Uterus (tissue), 4 donors: ENCODE measurements around the gene RPP21. TPM values are rescaled to one million over a fixed set of nuclear protein-coding genes. Genes with fewer than 3 reads are reported as not detected.
"Not testable (repeated sequence)": the region's sequence is repeated elsewhere in the genome, so short reads cannot be mapped to it uniquely, and the experiment has no call there.

Experiments
- DNase-seq, 2 donors: peaks; one replicate each; pipeline ENCODE4 v3.0.0-alpha.2; 2019 to 2020
- H3K27ac ChIP-seq, 2 donors: fragments of 200-600 bp; sonication (generic); 1 replicate in 1 of 2; 2 replicates in 1 of 2; pipeline ENCODE4 v1.5.1; 2016 to 2018
- H3K27me3 ChIP-seq, 2 donors: fragments of 200-600 bp; sonication (generic); one replicate each; pipeline ENCODE4 v1.5.1; 2018 to 2019; ENCODE audit warnings: control low read depth in 1 of 2
- H3K36me3 ChIP-seq, 2 donors: fragments of 200-600 bp; sonication (generic); one replicate each; pipeline ENCODE4 v1.5.1; 2019; ENCODE audit warnings: control low read depth in 1 of 2
- H3K4me1 ChIP-seq, 2 donors: fragments of 200-600 bp; sonication (generic); one replicate each; pipeline ENCODE4 v1.5.1; 2018 to 2019; ENCODE audit warnings: control low read depth in 1 of 2
- H3K4me3 ChIP-seq, 2 donors: fragments of 200-600 bp; sonication (generic); 1 replicate in 1 of 2; 2 replicates in 1 of 2; pipeline ENCODE4 v1.5.1; 2018 to 2019; ENCODE audit warnings: mild to moderate bottlenecking in 1 of 2
- H3K9me3 ChIP-seq, 2 donors: fragments of 200-600 bp; sonication (generic); one replicate each; pipeline ENCODE4 v1.5.1; 2019; ENCODE audit warnings: control low read depth in 1 of 2
- POLR2A ChIP-seq, 2 donors: fragments of 450-650 bp; IDR thresholded peaks; one replicate each; pipeline ENCODE4 v1.6.1; 2016; ENCODE audit warnings: antibody characterized with exemption in 2 of 2, mild to moderate bottlenecking in 1 of 2, moderate library complexity in 1 of 2
- intact Hi-C: fragments of 100-400 bp; cut with DNase I; formaldehyde crosslinking; loops from one replicate; pipeline ENCODE4 v1.15.1; 2023; ENCODE audit warnings: low total_unique reads
- total RNA-seq, 4 donors: library from RNA; depleted of rRNA in 3 of 4; stranded (reverse); fragments of >200 nt in 3 of 4; gene quantifications; one replicate each; pipeline versions ENCODE4 v1.1.0 to v1.2.4, GENCODE V29; 2014 to 2023
- TF ChIP-seq, protein P1 (sequence below), 4 experiments: fragments of 200-600 bp in 2 of 4; fragments of 450-650 bp in 2 of 4; sonication (generic) in 2 of 4; IDR thresholded peaks; one replicate each; pipeline ENCODE4 v1.5.1; 2016 to 2019; ENCODE audit warnings: antibody characterized with exemption in 4 of 4, mild to moderate bottlenecking in 2 of 4, moderate library complexity in 1 of 4
- donor health status: DM: yes; HTN: yes; CAD: no.

RPP21 gene
- total RNA-seq, 4 donors from 2014 or later = 12.9 to 220 (median 66.1) TPM

DNA sequence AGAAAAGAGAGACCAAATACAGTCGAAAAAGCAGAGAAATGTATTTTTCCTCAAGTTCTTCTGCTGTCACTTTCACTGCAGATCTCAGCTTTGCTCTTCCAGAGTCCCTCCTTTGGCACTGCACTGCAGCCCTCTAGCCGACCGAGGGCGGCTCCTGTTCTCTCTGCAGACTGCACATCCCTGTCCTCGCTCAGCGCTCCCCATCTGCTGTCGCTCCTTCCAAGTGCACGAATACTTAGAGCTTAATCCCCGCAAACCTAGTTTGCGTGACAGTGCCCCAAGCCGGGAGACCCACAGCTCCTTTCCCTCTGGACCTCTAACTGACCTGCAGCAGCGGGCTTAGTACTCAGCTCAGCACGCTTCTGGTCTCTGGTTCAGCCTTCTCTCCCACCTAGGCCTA lies 15.2 kb downstream of the RPP21 start:
- no peak for DNase-seq
- H3K36me3 ChIP-seq = no peaks in the 10 kb centered on the region
- TF ChIP-seq POLR2A (IDR thresholded peaks at IDR 0.05) = no peak
- TF ChIP-seq, protein P1, sequence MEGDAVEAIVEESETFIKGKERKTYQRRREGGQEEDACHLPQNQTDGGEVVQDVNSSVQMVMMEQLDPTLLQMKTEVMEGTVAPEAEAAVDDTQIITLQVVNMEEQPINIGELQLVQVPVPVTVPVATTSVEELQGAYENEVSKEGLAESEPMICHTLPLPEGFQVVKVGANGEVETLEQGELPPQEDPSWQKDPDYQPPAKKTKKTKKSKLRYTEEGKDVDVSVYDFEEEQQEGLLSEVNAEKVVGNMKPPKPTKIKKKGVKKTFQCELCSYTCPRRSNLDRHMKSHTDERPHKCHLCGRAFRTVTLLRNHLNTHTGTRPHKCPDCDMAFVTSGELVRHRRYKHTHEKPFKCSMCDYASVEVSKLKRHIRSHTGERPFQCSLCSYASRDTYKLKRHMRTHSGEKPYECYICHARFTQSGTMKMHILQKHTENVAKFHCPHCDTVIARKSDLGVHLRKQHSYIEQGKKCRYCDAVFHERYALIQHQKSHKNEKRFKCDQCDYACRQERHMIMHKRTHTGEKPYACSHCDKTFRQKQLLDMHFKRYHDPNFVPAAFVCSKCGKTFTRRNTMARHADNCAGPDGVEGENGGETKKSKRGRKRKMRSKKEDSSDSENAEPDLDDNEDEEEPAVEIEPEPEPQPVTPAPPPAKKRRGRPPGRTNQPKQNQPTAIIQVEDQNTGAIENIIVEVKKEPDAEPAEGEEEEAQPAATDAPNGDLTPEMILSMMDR (IDR thresholded peaks at IDR 0.05) = no peak
- intact Hi-C loops = no loop called here
- H3K4me1 ChIP-seq = no peaks in the 10 kb centered on the region
- H3K27ac ChIP-seq = no peak overlapping the region
- no peak overlapping the region for H3K4me3 ChIP-seq
- H3K27me3 ChIP-seq = no peaks in the 10 kb centered on the region
- no peaks in the 10 kb centered on the region for H3K9me3 ChIP-seq

DNA sequence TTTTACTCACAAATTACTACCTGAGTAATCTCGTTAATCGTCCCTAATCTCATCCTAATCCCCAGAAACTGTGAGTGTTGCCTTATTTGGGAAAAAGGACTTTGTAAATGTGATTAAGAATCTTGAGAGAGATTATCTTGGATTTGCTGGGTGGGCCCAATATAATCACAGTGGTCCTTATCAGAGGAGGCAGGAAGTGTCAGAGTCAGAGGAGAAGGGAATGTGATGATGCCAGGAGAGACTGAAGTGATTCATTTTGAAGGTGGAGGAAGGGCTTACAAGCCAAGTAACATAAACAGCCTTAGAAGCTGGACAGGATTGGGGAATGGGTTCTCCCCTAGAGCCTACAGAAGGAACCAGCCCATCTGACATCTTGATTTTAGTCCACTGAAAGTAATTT lies 16.7 kb downstream of the RPP21 start:
- Histone ChIP-seq H3K27me3 (no peaks in the 10 kb centered on the region), H3K4me3 (no peak overlapping the region), H3K9me3 (no peaks in the 10 kb centered on the region), H3K36me3 (no peaks in the 10 kb centered on the region), H3K4me1 (no peaks in the 10 kb centered on the region), H3K27ac (no peak overlapping the region)
- intact Hi-C loops = no loop called here
- no peak for DNase-seq
- TF ChIP-seq POLR2A (IDR thresholded peaks at IDR 0.05) = no peak
- TF ChIP-seq, protein P1 (IDR thresholded peaks at IDR 0.05) = no peak

DNA sequence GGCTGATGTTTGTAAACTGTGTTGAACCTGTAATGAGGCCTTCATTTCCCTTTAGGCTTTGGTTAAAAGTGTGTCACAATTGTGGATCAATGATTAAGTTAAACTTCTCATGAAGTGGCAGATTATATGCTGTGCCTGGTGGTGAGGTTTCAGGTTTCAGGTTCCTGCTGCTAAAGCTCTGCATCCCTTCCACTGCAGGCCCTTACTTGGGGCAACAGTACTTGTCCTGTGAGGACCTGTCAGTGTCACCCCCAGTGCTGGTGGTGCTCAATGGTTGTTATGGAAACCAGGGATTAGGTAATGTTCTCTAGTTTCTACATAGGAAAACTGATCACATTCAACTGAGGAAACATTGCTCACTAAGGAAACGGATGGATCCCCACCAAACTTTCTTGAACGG lies 18.5 kb downstream of the RPP21 start:
- Histone ChIP-seq H3K4me3 (no peak overlapping the region), H3K27me3 (no peaks in the 10 kb centered on the region), H3K4me1 (no peaks in the 10 kb centered on the region), H3K9me3 (no peaks in the 10 kb centered on the region), H3K27ac (no peak overlapping the region), H3K36me3 (no peaks in the 10 kb centered on the region)
- TF ChIP-seq, protein P1 (IDR thresholded peaks at IDR 0.05) = no peak
- no peak for TF ChIP-seq POLR2A (IDR thresholded peaks at IDR 0.05)
- intact Hi-C loops = no loop called here
- no peak for DNase-seq

DNA sequence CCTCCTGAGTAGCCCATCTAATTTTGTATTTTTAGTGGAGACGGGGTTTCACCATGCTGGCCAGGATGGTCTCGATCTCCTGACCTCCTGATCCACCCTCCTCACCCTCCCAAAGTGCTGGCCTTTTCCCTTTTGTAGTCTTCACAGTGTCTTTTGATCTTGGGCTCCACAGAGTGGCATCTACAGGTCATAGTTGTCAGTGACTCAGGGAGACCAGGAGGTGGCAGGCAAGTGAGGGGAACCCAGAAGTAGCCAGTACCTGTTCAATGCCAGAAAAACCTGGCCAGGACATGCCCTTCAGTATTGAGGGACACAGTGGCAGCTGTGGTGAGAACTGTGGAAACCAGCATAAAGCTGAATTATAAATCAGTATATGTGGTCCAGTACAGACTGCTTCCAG lies 19.6 kb downstream of the RPP21 start:
- H3K27ac ChIP-seq = no peak overlapping the region
- intact Hi-C loops = no loop called here
- no peaks in the 10 kb centered on the region for H3K36me3 ChIP-seq
- DNase-seq = no peak
- H3K4me3 ChIP-seq = no peak overlapping the region
- no peaks in the 10 kb centered on the region for H3K4me1 ChIP-seq
- no peaks in the 10 kb centered on the region for H3K27me3 ChIP-seq
- no peak for TF ChIP-seq POLR2A (IDR thresholded peaks at IDR 0.05)
- TF ChIP-seq, protein P1 (IDR thresholded peaks at IDR 0.05) = no peak
- H3K9me3 ChIP-seq = no peaks in the 10 kb centered on the region

DNA sequence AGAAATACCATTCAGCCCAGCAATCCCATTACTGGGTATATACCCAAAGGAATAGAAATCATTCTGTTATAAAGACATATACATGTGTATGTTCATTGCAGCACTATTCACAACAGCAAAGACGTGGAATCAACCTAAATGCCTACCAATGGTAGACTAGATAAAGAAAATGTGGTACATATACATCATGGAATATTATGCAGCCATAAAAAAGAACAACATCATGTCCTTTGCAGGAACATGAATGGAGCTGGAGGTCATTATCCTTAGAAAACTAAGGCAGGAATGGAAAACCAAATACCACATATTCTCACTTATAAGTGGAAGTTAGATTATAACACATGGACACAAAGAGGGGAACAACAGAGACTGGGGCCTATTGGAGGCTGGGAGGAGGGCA lies 24.3 kb downstream of the RPP21 start:
- H3K9me3 ChIP-seq, H3K27ac ChIP-seq, DNase-seq, H3K4me3 ChIP-seq, intact Hi-C loops, H3K4me1 ChIP-seq, H3K36me3 ChIP-seq, H3K27me3 ChIP-seq: not testable (repeated sequence)

DNA sequence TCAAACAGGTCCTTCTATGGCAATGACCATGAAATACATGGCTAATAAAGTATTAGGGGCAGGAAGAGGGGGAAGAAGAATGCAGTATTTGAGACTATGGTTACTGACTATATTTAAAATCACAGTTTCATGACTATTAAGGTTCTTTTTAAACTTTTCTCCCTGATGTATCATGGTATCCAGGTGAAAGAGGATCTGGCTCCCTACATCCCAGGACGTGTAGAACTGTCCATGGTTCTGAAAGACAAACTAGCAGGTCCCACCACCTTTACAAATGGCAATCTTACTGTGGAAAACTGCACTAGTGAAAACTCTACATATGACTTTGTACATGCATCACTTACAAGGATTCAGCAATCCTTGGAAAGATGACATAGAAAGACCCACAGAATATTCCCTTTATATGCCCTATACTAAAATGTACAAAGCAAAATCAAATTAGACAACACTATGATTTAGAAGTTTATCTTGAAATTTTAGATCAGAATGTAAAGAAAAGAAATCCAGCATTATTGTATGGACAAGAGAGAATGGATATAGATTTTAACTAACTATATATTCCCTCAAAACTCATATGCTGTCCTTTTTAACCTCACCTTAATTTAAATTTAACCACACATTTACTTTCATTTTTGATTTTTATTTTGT lies 33.5 kb downstream of the RPP21 start:
- Histone ChIP-seq H3K27ac (no peak overlapping the region), H3K4me3 (no peak overlapping the region), H3K4me1 (no peaks in the 10 kb centered on the region), H3K9me3 (no peaks in the 10 kb centered on the region), H3K36me3 (no peaks in the 10 kb centered on the region), H3K27me3 (peaks cover 0 to 1% of the 10 kb centered on the region in 2 donors)
- no peak for TF ChIP-seq POLR2A (IDR thresholded peaks at IDR 0.05)
- TF ChIP-seq, protein P1 (IDR thresholded peaks at IDR 0.05) = no peak
- DNase-seq = no peak
- intact Hi-C loops = no loop called here
